IMR-90 (cell line): ENCODE measurements around the gene CELSR1. TPM values are rescaled to one million over a fixed set of nuclear protein-coding genes. Genes with fewer than 3 reads are reported as not detected.

Experiments
- ATAC-seq: fragments of 200-7000 bp; cut with Tn5 transposase; 2 replicates; pipeline ENCODE4 v1.9.1; 2020; ENCODE audit warnings: low read depth, mild to moderate bottlenecking, moderate library complexity
- BruUV-seq: library from RNA; stranded (reverse); fragments of 400-500 nt; replicated peaks from 2 replicates; lab custom pipeline; 2021; lab: Mats Ljungman, UMichigan
- CTCF ChIA-PET: fragments of 300-600 bp; formaldehyde crosslinking; extraction: SDS; loops from one replicate; lab custom pipeline; 2021; ENCODE audit warnings: antibody characterized with exemption; lab: Yijun Ruan, JAX
- POLR2A ChIA-PET: fragments of 300-600 bp; sonication (Branson Sonifier 250); formaldehyde crosslinking; loops from one replicate; lab custom pipeline; 2022; ENCODE audit warnings: antibody characterized with exemption; ENCODE audit not compliant: unreplicated experiment; lab: Charles Lee
- DNase-seq: peaks from one replicate; pipeline ENCODE4 v3.0.0; 2013
- H2AFZ ChIP-seq: replicated peaks from 2 replicates; pipeline ENCODE3; 2013; ENCODE audit warnings: low read length, mild to moderate bottlenecking; ENCODE audit not compliant: poor library complexity
- H2AK5ac ChIP-seq: 2 replicates; pipeline ENCODE4 v1.6.1; 2013; ENCODE audit warnings: low read depth, low read length, inconsistent platforms
- H2AK9ac ChIP-seq: replicated peaks from 2 replicates; pipeline ENCODE3; 2013; ENCODE audit warnings: mild to moderate bottlenecking, low read depth, low read length, moderate library complexity; ENCODE audit not compliant: poor library complexity
- H2BK120ac ChIP-seq: 2 replicates; pipeline ENCODE4 v1.6.1; 2013; ENCODE audit warnings: low read depth, low read length, inconsistent platforms
- H2BK15ac ChIP-seq: 3 replicates; pipeline ENCODE4 v1.6.1; 2013; ENCODE audit warnings: low read depth, low read length, inconsistent platforms
- H2BK20ac ChIP-seq: 2 replicates; pipeline ENCODE4 v1.6.1; 2013; ENCODE audit warnings: low read depth, mild to moderate bottlenecking, inconsistent platforms, low read length, moderate library complexity
- H2BK5ac ChIP-seq: 2 replicates; pipeline ENCODE4 v1.6.1; 2013; ENCODE audit warnings: mild to moderate bottlenecking, low read depth, low read length, inconsistent platforms; ENCODE audit not compliant: poor library complexity, severe bottlenecking
- H3K14ac ChIP-seq: replicated peaks from 2 replicates; pipeline ENCODE4 v1.6.1; 2013; ENCODE audit warnings: low read depth, low read length, inconsistent platforms
- H3K18ac ChIP-seq: 2 replicates; pipeline ENCODE4 v1.6.1; 2013; ENCODE audit warnings: low read depth, low read length, control low read depth
- H3K23ac ChIP-seq: 2 replicates; pipeline ENCODE4 v1.6.1; 2013; ENCODE audit warnings: low read depth, low read length, inconsistent platforms
- H3K27ac ChIP-seq: 2 replicates; pipeline ENCODE4 v1.5.1; 2013; ENCODE audit warnings: mild to moderate bottlenecking, control low read depth, low read length; ENCODE audit not compliant: insufficient read depth
- H3K27me3 ChIP-seq: 2 replicates; pipeline ENCODE4 v1.6.1; 2013; ENCODE audit warnings: low read length; ENCODE audit not compliant: control insufficient read depth, insufficient read depth
- H3K36me3 ChIP-seq: 2 replicates; pipeline ENCODE4 v1.6.1; 2013; ENCODE audit warnings: low read length, mixed read lengths; ENCODE audit not compliant: control insufficient read depth, insufficient read depth
- H3K4ac ChIP-seq: 2 replicates; pipeline ENCODE4 v1.6.1; 2013; ENCODE audit warnings: low read depth, low read length, inconsistent platforms
- H3K4me1 ChIP-seq: 2 replicates; pipeline ENCODE4 v1.6.1; 2013; ENCODE audit warnings: low read length, mixed read lengths; ENCODE audit not compliant: control insufficient read depth, insufficient read depth
- H3K4me2 ChIP-seq: 2 replicates; pipeline ENCODE4 v1.6.1; 2013; ENCODE audit warnings: low read depth, mild to moderate bottlenecking, control low read depth, low read length, moderate library complexity
- H3K4me3 ChIP-seq: 2 replicates; pipeline ENCODE4 v1.5.1; 2013; ENCODE audit warnings: low read depth, mild to moderate bottlenecking, control low read depth, low read length, moderate library complexity; ENCODE audit not compliant: insufficient read depth
- H3K56ac ChIP-seq: 2 replicates; pipeline ENCODE4 v1.6.1; 2013; ENCODE audit warnings: low read length, inconsistent platforms; ENCODE audit not compliant: insufficient read depth; ENCODE audit errors: extremely low read depth
- H3K79me1 ChIP-seq, 2 experiments: 2 replicates each; pipeline ENCODE4 v1.6.1; 2013; ENCODE audit warnings: low read length in 2 of 2, inconsistent platforms in 1 of 2, low read depth in 1 of 2
- H3K9ac ChIP-seq: 2 replicates; pipeline ENCODE4 v1.6.1; 2013; ENCODE audit warnings: low read depth, low read length, control low read depth
- H3K9me1 ChIP-seq: 2 replicates; pipeline ENCODE4 v1.6.1; 2013; ENCODE audit warnings: low read length, inconsistent platforms; ENCODE audit not compliant: insufficient read depth
- H3K9me3 ChIP-seq: 2 replicates; pipeline ENCODE4 v1.6.1; 2013; ENCODE audit warnings: low read length; ENCODE audit not compliant: control insufficient read depth, insufficient read depth
- H4K20me1 ChIP-seq: 2 replicates; pipeline ENCODE4 v1.6.1; 2013; ENCODE audit warnings: low read length, inconsistent platforms; ENCODE audit not compliant: insufficient read depth
- H4K5ac ChIP-seq: 2 replicates; pipeline ENCODE4 v1.6.1; 2013; ENCODE audit warnings: mild to moderate bottlenecking, low read depth, low read length, control low read depth
- H4K8ac ChIP-seq, 2 experiments: 2 replicates each; pipeline ENCODE4 v1.6.1; 2013; ENCODE audit warnings: low read depth in 2 of 2, low read length in 2 of 2, control low read depth in 1 of 2, inconsistent platforms in 1 of 2
- H4K91ac ChIP-seq: 2 replicates; pipeline ENCODE4 v1.6.1; 2013; ENCODE audit warnings: low read depth, low read length, inconsistent platforms; ENCODE audit not compliant: insufficient read depth
- BHLHE40 ChIP-seq: fragments of 150-350 bp; IDR thresholded peaks from 2 replicates; pipeline ENCODE4 v1.6.1; 2016; ENCODE audit warnings: mild to moderate bottlenecking, low read depth, low read length
- CEBPB ChIP-seq: IDR thresholded peaks from 2 replicates; pipeline ENCODE4 v1.6.1; 2012; ENCODE audit warnings: low read depth, low read length, improper control_type of control experiment
- CHD1 ChIP-seq: IDR thresholded peaks from 2 replicates; pipeline ENCODE4 v1.6.1; 2012; ENCODE audit warnings: low read depth, low read length, improper control_type of control experiment
- FOS ChIP-seq: fragments of 150-350 bp; IDR thresholded peaks from 2 replicates; pipeline ENCODE4 v1.6.1; 2016; ENCODE audit warnings: low read depth, low read length
- MAZ ChIP-seq: IDR thresholded peaks from 2 replicates; pipeline ENCODE4 v1.6.1; 2012; ENCODE audit warnings: low read depth, mild to moderate bottlenecking, low read length, improper control_type of control experiment, moderate library complexity, borderline replicate concordance
- MXI1 ChIP-seq: IDR thresholded peaks from 2 replicates; pipeline ENCODE4 v1.6.1; 2012; ENCODE audit warnings: low read depth, mild to moderate bottlenecking, low read length, moderate library complexity, borderline replicate concordance
- NFE2L2 ChIP-seq: fragments of 150-350 bp; IDR thresholded peaks from 2 replicates; pipeline ENCODE4 v1.6.1; 2016; ENCODE audit warnings: low read depth, mild to moderate bottlenecking, low read length
- POLR2A ChIP-seq: IDR thresholded peaks from 2 replicates; pipeline ENCODE4 v1.6.1; 2012; ENCODE audit warnings: mild to moderate bottlenecking, low read depth, low read length
- RFX5 ChIP-seq: IDR thresholded peaks from 2 replicates; pipeline ENCODE4 v1.8.0; 2012; ENCODE audit warnings: low read depth, mild to moderate bottlenecking, low read length, moderate library complexity
- SMC3 ChIP-seq: fragments of 150-350 bp; IDR thresholded peaks from 2 replicates; pipeline ENCODE4 v1.6.1; 2016; ENCODE audit warnings: low read depth, mild to moderate bottlenecking, antibody characterized with exemption, low read length, moderate library complexity
- WGBS, 2 experiments: methylation state at CpG; one replicate each; pipeline versions ENCODE4 v1.1.5 to v1.1.7; 2013; ENCODE audit warnings: missing lambda C conversion rate in 2 of 2; ENCODE audit not compliant: insufficient read length in 1 of 2; ENCODE audit errors: extremely low coverage in 2 of 2; 5-methylcytosine and 5-hydroxymethylcytosine counted together
- dilution Hi-C: fragments of 300-500 bp; cut with HindIII; formaldehyde crosslinking; loops from one replicate; pipeline ENCODE4 v1.14.3; 2018; ENCODE audit warnings: low sequenced_read_pairs; ENCODE audit not compliant: unreplicated experiment
- in situ Hi-C: fragments of 300-500 bp; cut with MboI; formaldehyde crosslinking; loops from 3 replicates; pipeline ENCODE4 v1.14.3; 2019; ENCODE audit warnings: low sequenced_read_pairs, inconsistent platforms, mixed read lengths
- intact Hi-C: fragments of 100-400 bp; cut with micrococcal nuclease; formaldehyde crosslinking; loops from 2 replicates; pipeline ENCODE4 v1.10.0; 2022
- polyA plus RNA-seq, 3 experiments: library from polyadenylated mRNA; depleted of rRNA; stranded (reverse); fragments of >200 nt; gene quantifications; 2 replicates each; pipeline ENCODE4 v1.2.3, GENCODE V29; 2012; ENCODE audit warnings: low replicate concordance in 1 of 3
- total RNA-seq: library from RNA; depleted of rRNA; stranded (reverse); fragments of >200 nt; gene quantifications from 2 replicates; pipeline ENCODE4 v1.2.3, GENCODE V29; 2012
- TF ChIP-seq, protein P1 (sequence below): fragments of 150-350 bp; IDR thresholded peaks from 2 replicates; pipeline ENCODE4 v1.6.1; 2016; ENCODE audit warnings: low read depth, mild to moderate bottlenecking, low read length, moderate library complexity, borderline replicate concordance
- TF ChIP-seq, protein P2 (sequence below): fragments of 150-350 bp; IDR thresholded peaks from 2 replicates; pipeline ENCODE4 v1.6.1; 2017; ENCODE audit warnings: mild to moderate bottlenecking, antibody characterized with exemption, low read length, low read depth
- TF ChIP-seq, protein P3 (sequence below): conservative IDR thresholded peaks from 2 replicates; pipeline ENCODE4 v1.5.1; 2012; ENCODE audit warnings: mild to moderate bottlenecking, low read depth, low read length, improper control_type of control experiment

Gene CELSR1
- total and polyA plus RNA-seq, 2 of the 4 experiments (the other 2 are of a cell fraction): 0.36 to 0.82 TPM

DNA sequence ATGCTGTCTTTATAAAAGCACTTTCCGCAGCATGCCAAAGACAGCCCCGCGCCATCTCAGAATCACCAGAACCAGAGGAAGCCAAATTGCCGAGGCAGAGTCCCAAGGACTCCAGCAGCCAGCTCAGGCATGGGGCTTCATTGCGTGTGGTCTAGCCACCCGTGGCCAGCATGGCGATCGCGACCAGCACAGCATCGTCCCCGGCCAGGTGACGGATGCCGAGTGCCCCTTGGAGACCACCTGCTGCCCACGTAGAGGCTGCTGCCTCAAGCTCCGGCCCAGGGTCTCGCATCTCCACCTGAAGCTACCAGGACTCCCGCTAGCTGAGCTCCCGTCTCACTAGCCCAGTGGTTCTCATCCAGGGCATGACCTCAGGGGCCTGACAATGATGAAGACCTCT, 109.2 kb downstream of the CELSR1 start:
- no peak overlapping the region for H3K23ac ChIP-seq
- no peaks in the 10 kb centered on the region for H3K79me1 ChIP-seq
- H2BK120ac ChIP-seq: no peak overlapping the region
- H2AFZ ChIP-seq: no peak overlapping the region
- no peak overlapping the region for H3K18ac ChIP-seq
- DNase-seq (no peak), ATAC-seq (no peak)
- H3K4me1 ChIP-seq: no peaks in the 10 kb centered on the region
- H3K4ac ChIP-seq: no peak overlapping the region
- no peak overlapping the region for H2BK15ac ChIP-seq
- peaks cover 21% of the 10 kb centered on the region for H3K27me3 ChIP-seq
- H3K9ac ChIP-seq: no peak overlapping the region
- intact Hi-C loops (no loop called here), in situ Hi-C loops (no loop called here), dilution Hi-C loops (no loop called here)
- ChIA-PET POLR2A (no interaction called here), CTCF (no interaction called here)
- H2AK5ac ChIP-seq: no peak overlapping the region
- H3K4me2 ChIP-seq: no peak overlapping the region
- H3K4me3 ChIP-seq: no peak overlapping the region
- WGBS, 2 experiments: 83% methylated on average over 15 of the region's 18 CpGs; no CpG with 5 or more reads in 1 of the 2 experiments
- no peak overlapping the region for H2BK20ac ChIP-seq
- H2AK9ac ChIP-seq: peak overlapping the region; percentile 13
- no peak overlapping the region for H3K56ac ChIP-seq
- H4K91ac ChIP-seq: no peak overlapping the region
- no peaks in the 10 kb centered on the region for H3K9me1 ChIP-seq
- H4K5ac ChIP-seq: no peak overlapping the region
- no peaks in the 10 kb centered on the region for H4K20me1 ChIP-seq
- H3K27ac ChIP-seq: no peak overlapping the region
- no peak overlapping the region for H3K14ac ChIP-seq
- H3K36me3 ChIP-seq: no peaks in the 10 kb centered on the region
- H3K9me3 ChIP-seq: peaks cover 2% of the 10 kb centered on the region; the same call in 1 of the 2 replicates
- H4K8ac ChIP-seq: no peak overlapping the region
- BruUV-seq: no TSS peak
- TF ChIP-seq RFX5 (no peak), MXI1 (no peak), FOS (no peak), CHD1 (no peak), SMC3 (no peak), CEBPB (no peak), POLR2A (no peak), BHLHE40 (no peak), MAZ (no peak), NFE2L2 (no peak)
- TF ChIP-seq, protein P1, sequence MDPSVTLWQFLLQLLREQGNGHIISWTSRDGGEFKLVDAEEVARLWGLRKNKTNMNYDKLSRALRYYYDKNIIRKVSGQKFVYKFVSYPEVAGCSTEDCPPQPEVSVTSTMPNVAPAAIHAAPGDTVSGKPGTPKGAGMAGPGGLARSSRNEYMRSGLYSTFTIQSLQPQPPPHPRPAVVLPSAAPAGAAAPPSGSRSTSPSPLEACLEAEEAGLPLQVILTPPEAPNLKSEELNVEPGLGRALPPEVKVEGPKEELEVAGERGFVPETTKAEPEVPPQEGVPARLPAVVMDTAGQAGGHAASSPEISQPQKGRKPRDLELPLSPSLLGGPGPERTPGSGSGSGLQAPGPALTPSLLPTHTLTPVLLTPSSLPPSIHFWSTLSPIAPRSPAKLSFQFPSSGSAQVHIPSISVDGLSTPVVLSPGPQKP: no peak
- TF ChIP-seq, protein P2, sequence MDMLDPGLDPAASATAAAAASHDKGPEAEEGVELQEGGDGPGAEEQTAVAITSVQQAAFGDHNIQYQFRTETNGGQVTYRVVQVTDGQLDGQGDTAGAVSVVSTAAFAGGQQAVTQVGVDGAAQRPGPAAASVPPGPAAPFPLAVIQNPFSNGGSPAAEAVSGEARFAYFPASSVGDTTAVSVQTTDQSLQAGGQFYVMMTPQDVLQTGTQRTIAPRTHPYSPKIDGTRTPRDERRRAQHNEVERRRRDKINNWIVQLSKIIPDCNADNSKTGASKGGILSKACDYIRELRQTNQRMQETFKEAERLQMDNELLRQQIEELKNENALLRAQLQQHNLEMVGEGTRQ: no peak
- TF ChIP-seq, protein P3, sequence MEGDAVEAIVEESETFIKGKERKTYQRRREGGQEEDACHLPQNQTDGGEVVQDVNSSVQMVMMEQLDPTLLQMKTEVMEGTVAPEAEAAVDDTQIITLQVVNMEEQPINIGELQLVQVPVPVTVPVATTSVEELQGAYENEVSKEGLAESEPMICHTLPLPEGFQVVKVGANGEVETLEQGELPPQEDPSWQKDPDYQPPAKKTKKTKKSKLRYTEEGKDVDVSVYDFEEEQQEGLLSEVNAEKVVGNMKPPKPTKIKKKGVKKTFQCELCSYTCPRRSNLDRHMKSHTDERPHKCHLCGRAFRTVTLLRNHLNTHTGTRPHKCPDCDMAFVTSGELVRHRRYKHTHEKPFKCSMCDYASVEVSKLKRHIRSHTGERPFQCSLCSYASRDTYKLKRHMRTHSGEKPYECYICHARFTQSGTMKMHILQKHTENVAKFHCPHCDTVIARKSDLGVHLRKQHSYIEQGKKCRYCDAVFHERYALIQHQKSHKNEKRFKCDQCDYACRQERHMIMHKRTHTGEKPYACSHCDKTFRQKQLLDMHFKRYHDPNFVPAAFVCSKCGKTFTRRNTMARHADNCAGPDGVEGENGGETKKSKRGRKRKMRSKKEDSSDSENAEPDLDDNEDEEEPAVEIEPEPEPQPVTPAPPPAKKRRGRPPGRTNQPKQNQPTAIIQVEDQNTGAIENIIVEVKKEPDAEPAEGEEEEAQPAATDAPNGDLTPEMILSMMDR: no peak
- H2BK5ac ChIP-seq: no peak overlapping the region
